IPS-15b (cell line): ENCODE measurements around the gene ITGAV.

Source experiments
- H3K27me3 ChIP-seq: one replicate; pipeline ENCODE4 v1.6.1; 2013; ENCODE audit warnings: low read length; ENCODE audit not compliant: control insufficient read depth, insufficient read depth
- H3K36me3 ChIP-seq: one replicate; pipeline ENCODE4 v1.6.1; 2013; ENCODE audit warnings: low read length; ENCODE audit not compliant: control insufficient read depth, insufficient read depth
- H3K4me1 ChIP-seq: one replicate; pipeline ENCODE4 v1.6.1; 2013; ENCODE audit warnings: mild to moderate bottlenecking, low read length; ENCODE audit not compliant: control insufficient read depth, insufficient read depth
- H3K4me3 ChIP-seq: one replicate; pipeline ENCODE4 v1.5.1; 2013; ENCODE audit warnings: low read depth, low read length
- H3K9ac ChIP-seq: one replicate; pipeline ENCODE4 v1.6.1; 2013; ENCODE audit warnings: low read depth, mild to moderate bottlenecking, low read length
- H3K9me3 ChIP-seq: one replicate; pipeline ENCODE4 v1.6.1; 2013; ENCODE audit warnings: mild to moderate bottlenecking, low read length; ENCODE audit not compliant: control insufficient read depth, insufficient read depth

ITGAV gene

DNA sequence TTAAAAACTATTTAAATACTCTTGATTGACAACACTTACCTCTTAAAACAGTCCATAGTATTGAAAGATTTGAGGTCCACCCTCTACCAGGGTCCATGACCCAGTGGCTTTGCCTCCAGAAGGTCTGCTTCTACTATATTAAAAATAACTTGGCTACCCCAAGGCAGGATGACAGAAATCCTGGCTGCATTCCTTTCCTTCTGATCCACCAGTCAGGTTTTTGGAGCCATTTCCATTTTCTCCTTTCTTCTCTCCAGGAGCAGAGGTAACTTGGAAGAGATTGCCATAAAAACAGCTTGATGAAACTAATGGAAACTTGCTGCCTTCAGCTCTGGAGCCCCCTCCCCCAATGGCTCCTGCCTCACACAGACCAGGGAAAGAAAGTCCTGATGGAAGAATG lies 101.4 kb downstream of the ITGAV start:
- no peaks in the 10 kb centered on the region for H3K27me3 ChIP-seq
- no peaks in the 10 kb centered on the region for H3K9me3 ChIP-seq
- H3K4me1 ChIP-seq = no peaks in the 10 kb centered on the region
- no peak overlapping the region for H3K9ac ChIP-seq
- no peak overlapping the region for H3K4me3 ChIP-seq
- H3K36me3 ChIP-seq = no peaks in the 10 kb centered on the region

GRCh38 chr2:186691900-186692299 lies 102.0 kb downstream of the ITGAV start:
- Histone ChIP-seq H3K9me3 (no peaks in the 10 kb centered on the region), H3K4me1 (no peaks in the 10 kb centered on the region), H3K36me3 (no peaks in the 10 kb centered on the region), H3K9ac (no peak overlapping the region), H3K27me3 (no peaks in the 10 kb centered on the region), H3K4me3 (no peak overlapping the region)

GRCh38 chr2:186693446-186693832 lies 103.6 kb downstream of the ITGAV start:
- Histone ChIP-seq H3K4me1 (no peaks in the 10 kb centered on the region), H3K9ac (peak overlapping the region; percentile 66), H3K36me3 (no peaks in the 10 kb centered on the region), H3K4me3 (peak overlapping the region; percentile 79), H3K27me3 (no peaks in the 10 kb centered on the region), H3K9me3 (no peaks in the 10 kb centered on the region)

DNA sequence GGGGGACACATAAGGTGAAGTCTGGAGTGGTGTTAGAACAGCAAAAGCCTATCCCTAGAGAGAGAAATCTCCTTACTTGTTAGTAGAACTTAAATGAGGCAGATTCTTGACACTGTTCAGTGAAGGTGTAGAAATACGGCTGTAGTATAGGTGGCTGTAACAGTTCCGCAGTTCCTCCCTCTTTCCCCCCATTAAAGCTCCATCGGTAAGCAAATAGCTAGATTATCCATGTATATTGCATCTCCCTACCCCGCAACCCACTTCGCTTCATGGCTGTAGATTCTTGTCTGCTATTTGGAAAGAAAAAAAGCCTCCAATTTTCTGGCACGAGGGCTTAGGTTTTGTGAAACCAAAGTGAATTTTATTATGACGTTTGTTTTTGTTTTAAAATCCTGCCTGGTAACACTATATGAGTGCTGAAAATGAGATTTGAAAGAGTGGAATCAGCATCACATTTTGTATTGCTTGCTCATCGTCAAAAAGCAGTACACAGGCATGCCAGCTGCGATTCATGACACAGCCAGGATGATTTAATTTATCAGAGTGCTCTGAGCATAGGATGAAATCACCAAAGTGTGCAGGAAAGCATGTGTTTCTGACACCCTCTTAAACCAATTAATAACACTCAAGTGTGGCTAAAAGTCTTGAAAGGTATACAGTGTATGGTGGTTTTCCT lies 105.4 kb downstream of the ITGAV start:
- Histone ChIP-seq H3K9me3 (no peaks in the 10 kb centered on the region), H3K4me1 (no peaks in the 10 kb centered on the region), H3K27me3 (no peaks in the 10 kb centered on the region), H3K36me3 (no peaks in the 10 kb centered on the region), H3K9ac (peak overlapping the region; percentile 28), H3K4me3 (peak overlapping the region; percentile 79)

DNA sequence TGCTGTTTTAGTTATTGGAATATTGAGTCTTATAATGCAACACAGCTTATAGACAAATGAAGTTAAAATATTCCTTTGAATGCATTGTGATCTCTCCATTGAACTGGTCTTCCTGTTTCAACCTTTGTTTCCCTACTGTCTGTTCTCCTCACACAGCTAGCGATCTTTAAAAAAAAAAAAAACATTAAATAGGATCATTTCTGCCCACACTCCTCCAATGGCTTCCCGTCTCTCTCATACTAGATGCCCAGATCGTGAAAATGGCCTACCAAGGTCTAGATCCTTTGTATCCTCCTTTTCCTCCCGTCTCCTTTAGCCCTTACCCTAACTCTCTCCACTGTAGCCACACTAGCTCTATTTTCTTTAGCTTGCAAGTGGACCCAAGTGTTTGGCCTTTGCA lies 106.4 kb downstream of the ITGAV start:
- Histone ChIP-seq H3K27me3 (no peaks in the 10 kb centered on the region), H3K36me3 (no peaks in the 10 kb centered on the region), H3K4me3 (no peak overlapping the region), H3K9me3 (no peaks in the 10 kb centered on the region), H3K4me1 (no peaks in the 10 kb centered on the region), H3K9ac (no peak overlapping the region)

- Histone ChIP-seq H3K4me1 (no peaks in the 10 kb centered on the region), H3K36me3 (no peaks in the 10 kb centered on the region), H3K27me3 (no peaks in the 10 kb centered on the region), H3K4me3 (no peak overlapping the region), H3K9ac (no peak overlapping the region), H3K9me3 (no peaks in the 10 kb centered on the region)
These were observed 106.9 kb downstream of the ITGAV start for GRCh38 chr2:186696804-186697203.

GRCh38 chr2:186697536-186697935 lies 107.7 kb downstream of the ITGAV start:
- Histone ChIP-seq H3K36me3 (no peaks in the 10 kb centered on the region), H3K4me1 (no peaks in the 10 kb centered on the region)

GRCh38 chr2:186699742-186700141 lies 109.9 kb downstream of the ITGAV start:
- Histone ChIP-seq H3K9ac (no peak overlapping the region), H3K4me3 (no peak overlapping the region), H3K27me3 (no peaks in the 10 kb centered on the region), H3K4me1 (no peaks in the 10 kb centered on the region), H3K36me3 (no peaks in the 10 kb centered on the region), H3K9me3 (no peaks in the 10 kb centered on the region)

More at GRCh38 chr2:186697536-186697935, 107.7 kb downstream of the ITGAV start:
- Histone ChIP-seq H3K27me3 (no peaks in the 10 kb centered on the region), H3K4me3 (no peak overlapping the region), H3K9me3 (no peaks in the 10 kb centered on the region), H3K9ac (no peak overlapping the region)

DNA sequence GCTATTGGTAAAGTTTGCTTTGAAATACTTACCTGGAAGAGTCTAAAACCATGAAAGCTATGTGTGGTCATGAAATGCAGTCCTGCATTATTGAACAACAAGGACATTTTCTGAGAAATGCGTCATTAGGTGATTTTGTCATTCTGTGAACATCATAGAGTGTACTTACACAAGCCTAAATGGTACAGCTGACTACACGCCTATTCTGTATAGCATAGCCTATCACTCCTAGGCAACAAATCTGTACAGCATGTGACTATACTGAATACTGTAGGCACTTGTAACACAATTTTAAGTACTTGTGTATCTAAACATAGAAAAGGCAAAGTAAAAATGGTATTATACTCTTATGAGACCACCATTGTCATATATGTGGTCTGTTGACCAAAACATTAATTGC lies 112.2 kb downstream of the ITGAV start:
- no peak overlapping the region for H3K9ac ChIP-seq
- no peaks in the 10 kb centered on the region for H3K4me1 ChIP-seq
- H3K27me3 ChIP-seq = no peaks in the 10 kb centered on the region
- no peak overlapping the region for H3K4me3 ChIP-seq
- H3K9me3 ChIP-seq = no peaks in the 10 kb centered on the region
- no peaks in the 10 kb centered on the region for H3K36me3 ChIP-seq

DNA sequence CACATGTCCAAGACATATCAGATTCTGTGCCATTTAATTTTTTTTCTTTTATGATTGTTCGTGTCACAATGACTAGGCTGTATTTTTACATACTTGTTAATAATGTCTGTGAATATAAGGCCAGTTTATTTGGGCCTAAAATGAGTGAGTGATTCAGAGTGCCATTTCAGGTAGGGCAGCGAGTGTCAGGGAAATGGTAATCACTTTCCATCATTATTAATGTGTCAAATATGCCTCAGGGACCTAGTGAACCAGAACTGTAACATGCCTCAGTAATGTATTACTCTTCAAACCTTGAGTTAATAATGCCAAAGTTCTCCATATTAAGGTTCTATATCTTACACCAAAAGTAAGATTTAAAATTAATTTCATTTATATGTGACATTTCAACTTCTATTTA lies 112.6 kb downstream of the ITGAV start:
- Histone ChIP-seq H3K9me3 (no peaks in the 10 kb centered on the region), H3K9ac (no peak overlapping the region), H3K4me1 (no peaks in the 10 kb centered on the region), H3K36me3 (no peaks in the 10 kb centered on the region), H3K27me3 (no peaks in the 10 kb centered on the region), H3K4me3 (no peak overlapping the region)

- H3K9me3 ChIP-seq = no peaks in the 10 kb centered on the region
- H3K36me3 ChIP-seq = no peaks in the 10 kb centered on the region
- H3K4me1 ChIP-seq = no peaks in the 10 kb centered on the region
- H3K9ac ChIP-seq = no peak overlapping the region
- H3K27me3 ChIP-seq = no peaks in the 10 kb centered on the region
- H3K4me3 ChIP-seq = no peak overlapping the region
These were observed 115.0 kb downstream of the ITGAV start for GRCh38 chr2:186704897-186705296.

DNA sequence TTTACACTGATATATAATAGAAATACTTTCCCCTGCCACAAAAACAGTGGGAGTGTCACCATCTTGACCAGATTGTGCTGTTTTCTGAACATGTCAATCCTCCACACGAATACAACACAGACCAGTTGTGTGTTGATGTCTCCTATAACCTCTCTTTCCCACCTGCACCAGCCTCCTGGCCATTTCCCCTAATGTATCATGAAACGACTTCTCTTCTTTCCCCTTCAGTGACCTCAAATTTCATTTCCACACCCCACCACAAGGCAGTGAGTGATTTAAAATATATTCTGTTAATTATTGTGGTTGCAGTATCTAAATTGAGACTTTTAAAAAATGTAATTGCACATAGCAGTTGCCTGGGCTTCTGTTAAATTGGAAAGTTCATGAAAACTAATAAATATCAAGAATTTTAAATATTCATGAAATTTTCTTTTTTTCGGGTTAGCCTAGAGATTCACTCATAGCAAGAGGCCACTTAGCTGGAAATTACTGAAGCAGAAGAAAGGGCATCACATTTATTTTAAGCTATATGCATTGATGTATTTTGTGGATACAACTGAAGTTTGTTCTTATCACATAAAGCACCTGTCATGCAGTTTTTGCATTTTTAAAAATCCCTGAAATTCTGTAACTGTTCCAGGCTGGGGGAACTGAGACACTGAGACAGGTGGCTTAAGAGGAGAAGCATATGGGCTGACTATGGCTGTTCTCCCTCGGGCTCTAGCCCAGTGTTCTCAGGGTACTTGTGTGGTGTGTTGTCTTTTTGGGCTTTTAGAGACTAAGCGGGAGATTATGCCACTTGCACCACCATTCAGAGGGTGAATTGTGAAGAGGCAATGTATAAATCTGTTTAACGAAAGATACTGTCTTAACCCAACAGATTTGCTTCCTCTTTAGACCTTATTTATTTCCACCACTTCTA lies 119.9 kb downstream of the ITGAV start:
- no peaks in the 10 kb centered on the region for H3K36me3 ChIP-seq
- peaks cover 5% of the 10 kb centered on the region for H3K4me1 ChIP-seq
- H3K4me3 ChIP-seq = no peak overlapping the region
- H3K27me3 ChIP-seq = no peaks in the 10 kb centered on the region
- no peak overlapping the region for H3K9ac ChIP-seq
- H3K9me3 ChIP-seq = no peaks in the 10 kb centered on the region
